GM12873 (cell line): Measurements from ENCODE around the gene POLR1B.

ENCODE experiments used
- TF ChIP-seq, protein P1 (sequence below): IDR thresholded peaks from 2 replicates; pipeline ENCODE4 v1.5.1; 2012; ENCODE audit warnings: low read depth, mild to moderate bottlenecking, moderate library complexity, low read length, control low read depth; ENCODE audit not compliant: insufficient read depth; ENCODE audit errors: missing control alignments

Gene POLR1B

GRCh38 chr2:112623913-112624777 is 81.9 kb downstream of the POLR1B start:
- TF ChIP-seq, protein P1, sequence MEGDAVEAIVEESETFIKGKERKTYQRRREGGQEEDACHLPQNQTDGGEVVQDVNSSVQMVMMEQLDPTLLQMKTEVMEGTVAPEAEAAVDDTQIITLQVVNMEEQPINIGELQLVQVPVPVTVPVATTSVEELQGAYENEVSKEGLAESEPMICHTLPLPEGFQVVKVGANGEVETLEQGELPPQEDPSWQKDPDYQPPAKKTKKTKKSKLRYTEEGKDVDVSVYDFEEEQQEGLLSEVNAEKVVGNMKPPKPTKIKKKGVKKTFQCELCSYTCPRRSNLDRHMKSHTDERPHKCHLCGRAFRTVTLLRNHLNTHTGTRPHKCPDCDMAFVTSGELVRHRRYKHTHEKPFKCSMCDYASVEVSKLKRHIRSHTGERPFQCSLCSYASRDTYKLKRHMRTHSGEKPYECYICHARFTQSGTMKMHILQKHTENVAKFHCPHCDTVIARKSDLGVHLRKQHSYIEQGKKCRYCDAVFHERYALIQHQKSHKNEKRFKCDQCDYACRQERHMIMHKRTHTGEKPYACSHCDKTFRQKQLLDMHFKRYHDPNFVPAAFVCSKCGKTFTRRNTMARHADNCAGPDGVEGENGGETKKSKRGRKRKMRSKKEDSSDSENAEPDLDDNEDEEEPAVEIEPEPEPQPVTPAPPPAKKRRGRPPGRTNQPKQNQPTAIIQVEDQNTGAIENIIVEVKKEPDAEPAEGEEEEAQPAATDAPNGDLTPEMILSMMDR, result no peak

- TF ChIP-seq, protein P1, result no peak
Observed at GRCh38 chr2:112625474-112626114, 83.3 kb downstream of the POLR1B start.

GRCh38 chr2:112626604-112627059 is 84.4 kb downstream of the POLR1B start:
- TF ChIP-seq, protein P1, result peak; percentile 97
